ENCODE measurements around the gene CEP152.

DNA sequence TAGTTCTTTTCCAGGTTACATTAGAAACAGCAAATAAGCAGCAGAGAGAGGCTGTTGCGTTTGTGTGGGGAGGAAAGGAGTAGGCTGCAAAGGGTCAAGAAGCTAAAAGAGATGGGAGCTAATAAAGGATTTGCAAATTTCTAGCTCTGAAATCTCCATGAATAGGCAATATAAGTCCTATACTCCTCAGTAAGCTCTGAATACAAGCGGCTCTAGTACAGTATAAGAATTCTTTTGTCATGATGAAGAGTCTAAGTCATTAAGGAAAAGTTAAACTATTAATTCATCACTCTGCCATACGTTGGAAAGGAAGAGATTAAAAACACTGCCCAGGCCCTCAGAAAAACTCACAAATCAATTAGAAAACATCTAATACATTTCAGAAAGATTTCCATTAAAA is 59.3 kb downstream of the CEP152 start:
- TF ChIP-seq CTCF (IDR thresholded peaks at IDR 0.05) (no peak), POLR2A (IDR thresholded peaks at IDR 0.05) (no peak)

Data from heart left ventricle (tissue), 13 donors.